NCI-H146 treated with DMSO at 0.1 percent for 48 hours (cell line): ENCODE data around the gene GALNT8.
A peak's percentile ranks its signal among the peaks of the same experiment; 100 is the strongest.

Source experiments
- DNase-seq: peaks from one replicate; lab custom pipeline; 2025; ENCODE audit not compliant: unreplicated experiment; lab: John Stamatoyannopoulos, UW

The GALNT8 gene

DNA sequence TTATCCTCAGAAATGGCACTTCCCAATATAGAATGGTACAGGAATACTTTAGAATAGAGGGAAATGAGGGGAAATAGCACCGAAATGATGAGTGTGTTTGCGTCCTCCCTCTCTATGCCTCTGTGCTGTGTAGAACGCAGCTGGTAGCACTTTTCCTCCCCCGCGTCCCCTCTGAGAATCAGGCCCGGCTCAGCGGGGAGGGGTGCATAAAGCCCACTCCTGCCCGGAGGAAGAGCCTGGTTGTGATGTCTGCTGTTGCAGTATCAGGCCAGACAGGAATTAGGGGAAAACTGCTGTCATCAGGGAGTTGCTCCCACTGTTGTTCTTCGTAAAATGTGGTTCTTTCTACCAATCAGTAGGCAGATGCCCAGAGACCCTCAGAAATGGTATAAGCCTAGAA, 76.0 kb downstream of the GALNT8 start:
- DNase-seq = no peak

DNA sequence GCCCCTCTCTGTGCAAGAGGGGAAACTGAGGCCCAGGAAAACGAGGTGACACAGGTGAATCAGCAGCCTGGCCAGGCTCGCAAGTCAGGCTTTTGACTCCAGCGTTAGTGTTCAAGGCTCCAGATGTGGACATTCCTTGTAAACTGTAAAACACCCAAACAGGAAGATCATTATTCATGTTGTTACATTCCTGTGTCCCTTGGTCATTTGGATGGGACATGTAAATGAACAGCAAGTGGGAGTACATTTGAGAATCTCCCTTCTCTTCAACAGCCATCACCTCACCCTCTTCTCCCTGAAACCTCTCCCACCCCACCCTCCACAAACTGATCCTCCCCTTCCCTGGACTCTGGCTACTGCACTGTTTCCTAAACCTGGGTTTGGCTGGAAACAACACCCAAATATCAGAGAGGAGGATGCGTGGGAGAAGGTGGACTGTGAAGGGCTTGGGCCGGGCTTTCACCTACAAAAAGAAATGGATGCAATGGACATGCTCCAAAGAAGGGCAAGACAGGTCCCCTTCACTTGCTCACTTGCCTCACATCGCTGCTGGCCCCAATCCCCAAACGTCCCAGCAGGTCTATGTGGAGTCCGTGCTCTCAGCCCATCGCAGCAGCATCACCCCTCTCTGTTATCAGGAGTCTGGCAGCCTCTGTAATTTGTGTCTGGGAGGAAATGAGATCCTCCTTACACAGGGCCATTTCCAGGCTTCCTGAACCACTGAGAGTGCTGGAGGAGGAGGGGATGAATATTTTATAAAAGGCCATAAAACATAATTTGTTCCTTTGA, 76.7 kb downstream of the GALNT8 start:
- no peak for DNase-seq

- no peak for DNase-seq
Measured at GRCh38 chr12:4800555-4800954, 80.4 kb downstream of the GALNT8 start.

DNA sequence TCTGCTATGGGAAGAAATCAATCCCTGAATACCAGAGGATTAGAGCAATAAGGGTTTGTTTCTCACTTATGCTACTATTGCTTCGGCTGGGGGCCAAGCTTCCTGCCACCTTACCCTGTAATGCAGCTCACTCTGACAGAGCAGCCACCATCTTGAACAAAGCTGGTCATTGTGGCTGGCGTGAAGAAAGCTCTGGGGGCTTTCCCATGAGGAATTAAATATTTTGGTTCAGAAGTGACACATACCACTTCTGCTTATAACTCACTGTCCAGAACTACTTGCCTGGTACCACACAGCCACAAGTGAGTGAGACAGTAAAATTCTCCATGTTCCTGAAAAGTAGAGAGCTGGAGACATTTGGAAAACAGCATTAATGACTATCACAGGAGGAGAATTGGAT, 82.6 kb downstream of the GALNT8 start:
- no peak for DNase-seq

- no peak for DNase-seq
Measured at GRCh38 chr12:4806439-4807115, 86.4 kb downstream of the GALNT8 start.

- DNase-seq = no peak
Measured at GRCh38 chr12:4807116-4807783, 87.0 kb downstream of the GALNT8 start.

DNA sequence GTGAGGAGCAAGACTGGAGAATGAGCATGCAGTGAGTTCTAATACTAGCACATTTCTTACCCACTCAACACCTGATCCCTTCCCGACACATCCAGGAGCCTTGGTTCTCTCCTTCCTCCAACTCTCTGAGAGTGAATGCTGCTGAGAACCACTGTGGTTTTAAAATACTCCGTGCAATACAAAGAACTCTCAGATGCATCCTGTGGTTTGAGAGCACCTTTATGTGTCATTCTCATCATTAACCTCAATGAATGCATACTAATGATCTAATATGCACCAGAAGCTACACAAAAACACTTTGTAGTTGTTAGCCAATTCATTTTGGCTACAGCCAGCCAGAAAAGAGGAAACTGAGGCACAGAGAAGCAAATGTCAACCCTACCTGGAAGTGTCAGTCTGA, 87.6 kb downstream of the GALNT8 start:
- no peak for DNase-seq

DNA sequence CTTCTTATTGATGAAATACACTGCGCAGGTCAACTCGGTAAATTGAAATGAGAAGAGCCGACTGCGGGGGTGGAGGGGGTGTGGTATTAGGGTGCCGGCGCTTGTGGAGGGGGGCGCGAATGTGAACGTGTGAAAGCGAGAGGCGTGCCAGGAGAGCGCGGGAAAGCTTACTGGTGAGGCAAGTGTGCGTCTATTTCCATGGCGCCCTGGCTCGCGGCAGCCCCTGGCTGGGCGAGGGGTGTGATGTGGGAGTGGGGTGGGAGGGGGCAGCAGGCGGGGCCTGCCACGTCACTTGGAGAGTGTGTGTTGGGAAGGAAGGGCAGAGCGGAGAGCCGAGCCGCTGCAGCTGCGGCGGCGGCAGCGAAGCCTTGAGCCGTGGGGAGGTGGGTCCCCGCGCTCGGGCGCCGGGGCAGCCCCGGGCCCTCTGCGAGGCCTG, 88.8 kb downstream of the GALNT8 start:
- DNase-seq = peak; percentile 80

- DNase-seq = peak; percentile 27
Measured at GRCh38 chr12:4809449-4810218, 89.4 kb downstream of the GALNT8 start.

DNA sequence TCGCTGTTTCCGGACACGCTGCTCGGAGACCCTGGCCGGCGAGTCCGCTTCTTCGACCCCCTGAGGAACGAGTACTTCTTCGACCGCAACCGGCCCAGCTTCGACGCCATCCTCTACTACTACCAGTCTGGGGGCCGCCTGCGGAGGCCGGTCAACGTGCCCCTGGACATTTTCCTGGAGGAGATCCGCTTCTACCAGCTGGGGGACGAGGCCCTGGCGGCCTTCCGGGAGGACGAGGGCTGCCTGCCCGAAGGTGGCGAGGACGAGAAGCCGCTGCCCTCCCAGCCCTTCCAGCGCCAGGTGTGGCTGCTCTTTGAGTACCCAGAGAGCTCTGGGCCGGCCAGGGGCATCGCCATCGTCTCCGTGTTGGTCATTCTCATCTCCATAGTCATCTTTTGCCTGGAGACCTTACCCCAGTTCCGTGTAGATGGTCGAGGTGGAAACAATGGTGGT, 90.0 kb downstream of the GALNT8 start:
- DNase-seq = no peak

GRCh38 chr12:4812624-4813327, 92.6 kb downstream of the GALNT8 start:
- DNase-seq = no peak

DNA sequence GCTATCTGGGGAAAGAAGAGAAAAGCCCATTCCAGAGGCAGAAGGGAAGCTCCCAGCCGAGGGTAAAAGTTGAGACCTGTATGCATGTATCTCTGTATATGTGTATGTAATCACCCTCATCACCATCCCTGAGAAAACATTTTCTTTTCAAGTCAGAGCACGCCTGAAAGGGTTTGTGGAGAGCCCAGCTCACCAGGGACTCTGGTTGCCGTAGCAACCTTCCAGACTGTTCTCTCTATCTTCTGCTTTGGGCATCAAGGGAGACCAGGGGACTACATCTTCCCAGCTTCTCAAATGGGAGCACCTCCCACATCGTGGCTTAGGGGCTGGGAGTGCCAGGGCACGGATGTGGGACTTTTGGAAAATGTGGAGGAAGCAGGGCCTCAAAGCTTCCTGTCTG, 93.5 kb downstream of the GALNT8 start:
- DNase-seq = peak; percentile 33

DNA sequence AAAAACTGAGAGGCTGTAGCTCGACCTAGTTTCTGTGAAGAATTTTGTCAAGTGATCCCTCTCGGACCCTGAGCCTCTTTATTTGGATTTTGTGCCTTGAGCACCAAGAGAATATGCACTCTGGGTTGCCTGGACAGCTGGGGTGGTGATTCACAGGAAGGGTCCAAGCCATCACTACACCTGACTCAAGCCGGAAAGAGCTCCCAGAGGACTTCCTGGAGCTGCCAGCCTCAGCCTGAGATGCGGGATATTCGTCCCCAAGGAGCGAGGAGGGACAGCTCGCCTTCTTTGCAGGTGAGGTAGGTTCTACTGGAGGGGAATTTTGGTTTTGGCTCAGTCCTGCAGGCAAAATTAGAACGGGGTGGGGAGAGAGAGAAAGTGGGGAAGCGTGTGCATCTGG, 94.3 kb downstream of the GALNT8 start:
- no peak for DNase-seq

GRCh38 chr12:4816744-4817525, 96.7 kb downstream of the GALNT8 start:
- DNase-seq = no peak

DNA sequence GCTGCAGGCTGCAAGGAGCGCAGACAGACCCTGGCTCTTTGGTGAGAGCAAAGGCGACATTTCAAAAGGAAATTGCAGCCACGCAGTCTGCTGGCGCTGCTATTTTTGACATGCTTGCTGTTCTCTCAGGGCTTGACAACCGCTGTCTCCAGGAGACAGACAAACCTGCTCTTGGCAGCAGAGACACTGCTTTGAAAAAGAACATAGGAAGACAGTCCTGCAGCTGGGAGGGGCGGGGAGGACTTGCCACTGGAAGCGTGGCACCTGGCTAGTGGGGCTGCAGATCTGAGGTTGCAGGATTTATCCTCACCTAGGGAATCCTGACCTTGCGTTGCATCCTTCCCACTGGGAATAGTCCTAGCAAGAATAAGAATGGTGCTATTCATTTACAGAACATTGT, 97.7 kb downstream of the GALNT8 start:
- DNase-seq = peak; percentile 4

- no peak for DNase-seq
Measured at GRCh38 chr12:4819654-4820053, 99.5 kb downstream of the GALNT8 start.

GRCh38 chr12:4820971-4821370, 100.8 kb downstream of the GALNT8 start:
- DNase-seq = no peak
